Skeletal muscle cell (primary cell): Measurements from ENCODE around the gene FAM13C.

Experiments
- DNase-seq: peaks from one replicate; pipeline ENCODE4 v3.0.0-alpha.2; 2010; ENCODE audit warnings: low read depth
- H3K4me3 ChIP-seq: 2 replicates; pipeline ENCODE4 v1.5.1; 2011; ENCODE audit warnings: low read depth, mild to moderate bottlenecking, control low read depth, low read length, moderate library complexity

The FAM13C gene

GRCh38 chr10:59363446-59363958 lies 1.2 kb upstream of the FAM13C start:
- DNase-seq: no peak
- no peak overlapping the region for H3K4me3 ChIP-seq

DNA sequence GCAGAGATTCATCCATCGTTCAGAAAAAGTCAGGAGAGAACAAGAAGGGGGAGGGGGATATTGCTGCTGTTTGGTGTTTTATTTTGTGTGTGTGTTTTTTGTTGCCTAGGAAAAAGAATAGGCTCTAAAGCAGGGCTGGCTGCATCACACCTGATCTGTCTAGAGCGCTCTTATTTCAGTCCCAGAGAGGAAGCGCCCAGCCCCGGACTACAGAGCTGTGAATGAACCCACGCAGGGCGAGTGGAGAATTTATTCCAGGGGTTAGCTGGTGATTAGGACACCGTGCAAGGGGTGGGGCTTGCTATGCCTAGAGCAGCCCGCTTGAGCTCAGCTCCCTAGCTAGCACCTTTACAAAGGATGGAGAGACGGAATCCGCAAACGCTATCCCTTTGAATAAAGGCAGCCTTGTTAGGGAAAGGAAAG lies 621 bp upstream of the FAM13C start:
- DNase-seq: no peak
- peak overlapping the region; percentile 55 for H3K4me3 ChIP-seq

DNA sequence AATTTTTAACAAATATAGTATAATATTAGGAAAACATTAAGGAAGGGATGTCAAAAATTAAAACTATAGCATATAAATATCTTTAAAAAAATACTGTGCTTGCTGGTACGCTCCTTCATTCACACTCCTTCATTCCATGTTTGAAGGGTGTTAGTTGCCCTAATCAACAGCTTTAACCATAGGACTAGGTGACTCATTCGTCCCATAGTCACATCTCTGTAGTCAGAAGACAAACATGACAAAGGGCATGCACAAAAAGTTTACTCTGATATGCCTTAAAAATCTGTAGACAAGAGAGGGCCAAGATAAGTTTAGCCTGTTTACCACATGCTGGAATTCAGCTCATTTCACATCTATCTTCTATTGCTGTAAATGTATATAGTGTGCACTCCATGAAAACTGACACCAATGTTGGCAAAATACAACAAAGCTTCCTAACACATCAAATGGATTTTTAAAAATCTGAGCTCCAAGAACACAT lies 646 bp downstream of the FAM13C start:
- peak overlapping the region; percentile 55 for H3K4me3 ChIP-seq
- no peak for DNase-seq

- H3K4me3 ChIP-seq: no peak overlapping the region
- DNase-seq: no peak
Observed at GRCh38 chr10:59360605-59361405, 1.5 kb downstream of the FAM13C start.

GRCh38 chr10:59358576-59358975 lies 3.8 kb downstream of the FAM13C start:
- no peak overlapping the region for H3K4me3 ChIP-seq
- no peak for DNase-seq

- DNase-seq: no peak
- H3K4me3 ChIP-seq: no peak overlapping the region
Observed at GRCh38 chr10:59354434-59354833, 7.9 kb downstream of the FAM13C start.

DNA sequence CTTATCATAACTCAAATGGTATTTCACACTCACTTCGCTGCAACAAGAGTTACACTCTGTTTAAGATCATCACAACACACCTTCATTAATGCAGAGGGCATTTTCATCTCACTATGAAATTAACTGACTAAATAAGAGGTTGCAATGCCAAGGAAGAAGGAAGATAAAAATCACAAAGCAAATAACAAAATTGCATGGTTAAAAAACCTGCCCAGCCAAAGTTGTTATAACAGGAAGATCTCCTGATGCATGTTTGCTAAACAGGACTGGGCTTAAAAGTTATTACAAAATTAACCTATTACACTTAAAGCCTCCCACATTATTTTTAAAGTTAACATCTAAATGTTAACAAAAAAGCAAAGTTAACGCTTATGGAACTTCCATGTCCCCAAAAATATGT lies 11.8 kb downstream of the FAM13C start:
- no peak overlapping the region for H3K4me3 ChIP-seq

GRCh38 chr10:59346321-59346720 lies 16.0 kb downstream of the FAM13C start:
- H3K4me3 ChIP-seq: no peak overlapping the region
- DNase-seq: no peak

More for the DNA sequence above, 11.8 kb downstream of the FAM13C start:
- no peak for DNase-seq

GRCh38 chr10:59342723-59343122 lies 19.6 kb downstream of the FAM13C start:
- H3K4me3 ChIP-seq: no peak overlapping the region
- no peak for DNase-seq

DNA sequence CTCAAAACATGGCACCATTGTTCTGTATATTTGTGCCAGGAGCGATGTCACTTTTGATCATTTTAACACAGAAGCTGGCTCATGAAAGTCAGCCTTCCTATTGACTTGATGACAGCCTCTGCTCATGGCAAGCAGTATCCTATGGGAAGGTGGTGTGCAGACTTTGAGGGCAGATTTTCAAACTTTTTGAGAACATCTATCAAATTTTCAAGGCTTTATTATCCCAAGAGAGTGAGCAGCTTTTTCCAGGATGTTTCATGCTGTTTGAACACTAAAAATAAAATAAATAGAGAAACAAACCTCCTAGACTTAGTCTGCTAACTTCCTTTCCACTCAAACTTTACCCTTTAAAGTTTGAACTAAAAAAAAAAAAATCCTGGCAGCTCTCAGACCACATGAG lies 20.3 kb downstream of the FAM13C start:
- DNase-seq: no peak
- no peak overlapping the region for H3K4me3 ChIP-seq

GRCh38 chr10:59340285-59340684 lies 22.1 kb downstream of the FAM13C start:
- no peak for DNase-seq
- no peak overlapping the region for H3K4me3 ChIP-seq

DNA sequence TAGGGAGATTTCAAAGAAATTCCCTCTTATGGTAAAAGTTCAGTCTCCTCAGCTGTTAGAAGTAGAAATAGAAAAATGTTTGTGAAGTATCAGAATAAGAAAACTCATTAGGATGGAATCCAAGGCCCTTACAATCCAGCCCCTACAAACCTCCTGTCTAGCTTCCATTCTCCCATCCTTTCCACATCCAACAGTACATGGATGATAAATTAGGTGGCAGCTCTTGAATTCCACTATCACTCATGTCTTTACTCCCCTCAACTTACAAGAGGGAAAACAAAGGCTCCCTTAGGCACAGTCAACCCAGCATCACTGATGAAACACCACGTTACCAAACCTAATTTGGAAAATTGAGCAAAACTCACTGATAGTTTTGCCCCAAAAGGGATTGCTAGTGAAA lies 23.0 kb downstream of the FAM13C start:
- no peak overlapping the region for H3K4me3 ChIP-seq
- DNase-seq: no peak

GRCh38 chr10:59337201-59337652 lies 25.1 kb downstream of the FAM13C start:
- peak; percentile 38 for DNase-seq
- H3K4me3 ChIP-seq: no peak overlapping the region

- H3K4me3 ChIP-seq: no peak overlapping the region
- peak; percentile 77 for DNase-seq
Observed at GRCh38 chr10:59336632-59337031, 25.7 kb downstream of the FAM13C start.

GRCh38 chr10:59335497-59335896 lies 26.9 kb downstream of the FAM13C start:
- H3K4me3 ChIP-seq: no peak overlapping the region
- no peak for DNase-seq

DNA sequence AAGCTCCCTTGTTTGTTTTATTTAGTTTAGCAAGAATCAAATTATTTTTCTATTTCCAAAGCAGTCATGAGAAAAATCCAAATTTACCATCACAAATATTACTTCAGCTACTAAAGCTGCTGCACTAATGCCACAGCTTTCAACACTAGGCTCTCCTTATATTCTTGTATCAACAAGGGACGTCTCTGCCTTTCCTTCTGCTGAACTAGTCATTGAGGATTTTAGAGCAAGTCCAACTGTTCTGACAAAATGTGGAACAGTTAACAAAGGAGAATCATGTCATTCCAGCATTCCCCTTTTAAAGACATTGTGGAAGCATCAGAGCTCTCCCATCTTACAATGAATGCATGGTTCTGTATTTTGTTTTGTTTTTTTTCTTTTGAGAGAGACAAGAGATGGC lies 28.6 kb downstream of the FAM13C start:
- no peak overlapping the region for H3K4me3 ChIP-seq
- no peak for DNase-seq

- H3K4me3 ChIP-seq: no peak overlapping the region
- no peak for DNase-seq
Observed at GRCh38 chr10:59332581-59332980, 29.8 kb downstream of the FAM13C start.

- H3K4me3 ChIP-seq: no peak overlapping the region
- DNase-seq: no peak
Observed at GRCh38 chr10:59331661-59332060, 30.7 kb downstream of the FAM13C start.

- H3K4me3 ChIP-seq: no peak overlapping the region
- no peak for DNase-seq
Observed at GRCh38 chr10:59325116-59325515, 37.2 kb downstream of the FAM13C start.

GRCh38 chr10:59324597-59324996 lies 37.8 kb downstream of the FAM13C start:
- H3K4me3 ChIP-seq: no peak overlapping the region
- DNase-seq: no peak

- no peak for DNase-seq
Observed at GRCh38 chr10:59323831-59324401, 38.4 kb downstream of the FAM13C start.

More at GRCh38 chr10:59323831-59324401, 38.4 kb downstream of the FAM13C start:
- no peak overlapping the region for H3K4me3 ChIP-seq
